KMS-11 (cell line): ENCODE data around the gene REXO4.
"Not testable (repeated sequence)": the region's sequence is repeated elsewhere in the genome, so short reads cannot be mapped to it uniquely, and the experiment has no call there.

Experiments used
- H2AFZ ChIP-seq: fragments of 200-600 bp; sonication (generic); 2 replicates; pipeline ENCODE4 v1.6.1; 2016; ENCODE audit warnings: antibody characterized with exemption, mixed run types, low read depth
- H3K27ac ChIP-seq: fragments of 200-600 bp; sonication (generic); 2 replicates; pipeline ENCODE4 v1.6.1; 2016; ENCODE audit warnings: mild to moderate bottlenecking, mixed run types
- H3K27me3 ChIP-seq: fragments of 200-600 bp; sonication (generic); 2 replicates; pipeline ENCODE4 v1.6.1; 2017; ENCODE audit warnings: mild to moderate bottlenecking, low read depth, mixed run types, moderate library complexity; ENCODE audit not compliant: insufficient read depth
- H3K36me3 ChIP-seq: fragments of 200-600 bp; sonication (generic); 2 replicates; pipeline ENCODE4 v1.6.1; 2017; ENCODE audit warnings: mild to moderate bottlenecking, mixed run types; ENCODE audit not compliant: insufficient read depth
- H3K4me1 ChIP-seq: fragments of 200-600 bp; sonication (generic); 2 replicates; pipeline ENCODE4 v1.6.1; 2016; ENCODE audit warnings: mild to moderate bottlenecking, low read depth, mixed run types; ENCODE audit not compliant: poor library complexity, severe bottlenecking
- H3K4me2 ChIP-seq: fragments of 200-600 bp; sonication (generic); 2 replicates; pipeline ENCODE4 v1.7.0; 2016; ENCODE audit warnings: mild to moderate bottlenecking, mixed run types
- H3K4me3 ChIP-seq: fragments of 200-600 bp; sonication (generic); IDR thresholded peaks from 2 replicates; pipeline ENCODE4 v1.6.1; 2017; ENCODE audit warnings: low read depth, low read length, mixed read lengths; ENCODE audit not compliant: insufficient read depth
- H3K79me2 ChIP-seq: fragments of 200-600 bp; sonication (generic); 2 replicates; pipeline ENCODE4 v1.6.1; 2016; ENCODE audit warnings: low read depth, mixed run types; ENCODE audit not compliant: insufficient read depth
- H3K9ac ChIP-seq: fragments of 200-600 bp; sonication (generic); 2 replicates; pipeline ENCODE4 v1.6.1; 2016; ENCODE audit warnings: mild to moderate bottlenecking, mixed run types
- H4K20me1 ChIP-seq: fragments of 200-600 bp; sonication (generic); 2 replicates; pipeline ENCODE4 v1.6.1; 2016; ENCODE audit warnings: mild to moderate bottlenecking, mixed run types; ENCODE audit not compliant: insufficient read depth
- TF ChIP-seq, protein P1 (sequence below): fragments of 200-600 bp; sonication (generic); conservative IDR thresholded peaks from 2 replicates; pipeline ENCODE4 v1.6.1; 2017; ENCODE audit warnings: low read depth, mild to moderate bottlenecking, antibody characterized with exemption, low read length, moderate library complexity, mixed read lengths

REXO4 gene

GRCh38 chr9:133396952-133397351 is 20.9 kb downstream of the REXO4 start:
- Histone ChIP-seq H3K9ac (no peak overlapping the region), H4K20me1 (no peaks in the 10 kb centered on the region), H3K4me2 (no peak overlapping the region)

GRCh38 chr9:133394687-133395271 is 23.0 kb downstream of the REXO4 start:
- H3K27me3 ChIP-seq, result peaks cover 55% of the 10 kb centered on the region
- H3K4me1 ChIP-seq, result no peaks in the 10 kb centered on the region
- no peak overlapping the region for H3K4me3 ChIP-seq
- no peaks in the 10 kb centered on the region for H3K36me3 ChIP-seq
- no peaks in the 10 kb centered on the region for H4K20me1 ChIP-seq
- TF ChIP-seq, protein P1, sequence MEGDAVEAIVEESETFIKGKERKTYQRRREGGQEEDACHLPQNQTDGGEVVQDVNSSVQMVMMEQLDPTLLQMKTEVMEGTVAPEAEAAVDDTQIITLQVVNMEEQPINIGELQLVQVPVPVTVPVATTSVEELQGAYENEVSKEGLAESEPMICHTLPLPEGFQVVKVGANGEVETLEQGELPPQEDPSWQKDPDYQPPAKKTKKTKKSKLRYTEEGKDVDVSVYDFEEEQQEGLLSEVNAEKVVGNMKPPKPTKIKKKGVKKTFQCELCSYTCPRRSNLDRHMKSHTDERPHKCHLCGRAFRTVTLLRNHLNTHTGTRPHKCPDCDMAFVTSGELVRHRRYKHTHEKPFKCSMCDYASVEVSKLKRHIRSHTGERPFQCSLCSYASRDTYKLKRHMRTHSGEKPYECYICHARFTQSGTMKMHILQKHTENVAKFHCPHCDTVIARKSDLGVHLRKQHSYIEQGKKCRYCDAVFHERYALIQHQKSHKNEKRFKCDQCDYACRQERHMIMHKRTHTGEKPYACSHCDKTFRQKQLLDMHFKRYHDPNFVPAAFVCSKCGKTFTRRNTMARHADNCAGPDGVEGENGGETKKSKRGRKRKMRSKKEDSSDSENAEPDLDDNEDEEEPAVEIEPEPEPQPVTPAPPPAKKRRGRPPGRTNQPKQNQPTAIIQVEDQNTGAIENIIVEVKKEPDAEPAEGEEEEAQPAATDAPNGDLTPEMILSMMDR, result no peak
- no peak overlapping the region for H3K27ac ChIP-seq
- H3K9ac ChIP-seq, result no peak overlapping the region
- no peak overlapping the region for H2AFZ ChIP-seq
- H3K4me2 ChIP-seq, result no peak overlapping the region
- no peaks in the 10 kb centered on the region for H3K79me2 ChIP-seq

More at GRCh38 chr9:133396952-133397351, 20.9 kb downstream of the REXO4 start:
- TF ChIP-seq, protein P1, result no peak
- Histone ChIP-seq H3K27me3 (peaks cover 44% of the 10 kb centered on the region), H3K36me3 (no peaks in the 10 kb centered on the region), H3K27ac (no peak overlapping the region), H3K79me2 (no peaks in the 10 kb centered on the region), H2AFZ (no peak overlapping the region), H3K4me3 (no peak overlapping the region), H3K4me1 (no peaks in the 10 kb centered on the region)

- Histone ChIP-seq H4K20me1 (no peaks in the 10 kb centered on the region), H2AFZ (no peak overlapping the region), H3K9ac (no peak overlapping the region), H3K27me3 (peaks cover 66% of the 10 kb centered on the region), H3K4me1 (no peaks in the 10 kb centered on the region), H3K79me2 (no peaks in the 10 kb centered on the region), H3K27ac (no peak overlapping the region), H3K4me3 (no peak overlapping the region), H3K36me3 (no peaks in the 10 kb centered on the region), H3K4me2 (no peak overlapping the region)
- TF ChIP-seq, protein P1, result no peak
These were observed 24.4 kb downstream of the REXO4 start for GRCh38 chr9:133393399-133393798.

DNA sequence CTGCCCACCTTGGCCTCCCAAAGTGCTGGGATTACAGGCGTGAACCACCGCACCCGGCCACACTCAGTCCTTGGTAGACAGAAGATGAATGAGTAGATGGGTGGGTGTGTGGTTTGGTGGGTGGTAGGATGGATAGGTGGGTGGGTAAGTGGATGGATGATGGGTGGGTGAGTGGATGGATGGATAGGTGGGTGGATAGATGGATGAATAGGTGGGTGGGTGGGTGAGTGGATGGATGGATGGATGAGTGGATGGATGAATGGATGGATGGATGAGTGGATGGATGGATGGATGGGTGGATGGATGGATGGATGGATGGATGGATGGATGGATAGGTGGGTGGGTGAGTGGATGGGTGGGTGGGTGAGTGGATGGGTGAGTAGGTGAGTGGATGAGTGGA is 25.5 kb downstream of the REXO4 start:
- peaks cover 57% of the 10 kb centered on the region for H3K27me3 ChIP-seq
- H3K27ac ChIP-seq, H2AFZ ChIP-seq, H3K4me1 ChIP-seq, H4K20me1 ChIP-seq, H3K4me3 ChIP-seq, H3K79me2 ChIP-seq, H3K36me3 ChIP-seq, H3K4me2 ChIP-seq, H3K9ac ChIP-seq: not testable (repeated sequence)

DNA sequence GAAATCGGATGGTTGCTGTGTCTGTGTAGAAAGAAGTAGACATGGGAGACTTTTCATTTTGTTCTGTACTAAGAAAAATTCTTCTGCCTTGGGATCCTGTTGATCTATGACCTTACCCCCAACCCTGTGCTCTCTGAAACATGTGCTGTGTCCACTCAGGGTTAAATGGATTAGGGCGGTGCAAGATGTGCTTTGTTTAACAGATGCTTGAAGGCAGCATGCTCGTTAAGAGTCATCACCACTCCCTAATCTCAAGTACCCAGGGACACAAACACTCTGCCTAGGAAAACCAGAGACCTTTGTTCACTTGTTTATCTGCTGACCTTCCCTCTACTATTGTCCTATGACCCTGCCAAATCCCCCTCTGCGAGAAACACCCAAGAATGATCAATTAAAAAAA is 26.4 kb downstream of the REXO4 start:
- not testable (repeated sequence) for H3K9ac ChIP-seq, H3K4me2 ChIP-seq, H3K79me2 ChIP-seq, H3K36me3 ChIP-seq, H3K4me1 ChIP-seq, H3K27ac ChIP-seq, H2AFZ ChIP-seq, H3K4me3 ChIP-seq, H4K20me1 ChIP-seq
- peaks cover 57% of the 10 kb centered on the region for H3K27me3 ChIP-seq
